T-helper 1 cell treated with Interleukin-12 subunit alpha and Interleukin-12 subunit beta and Interleukin-4 antibody, amounts not matched to agents 30 μg/mL and 1 μg/mL, for 36 hours (primary cell): Measurements from ENCODE around the gene QKI.
A peak's percentile ranks its signal among the peaks of the same experiment; 100 is the strongest.
"Not testable (repeated sequence)": the region's sequence is repeated elsewhere in the genome, so short reads cannot be mapped to it uniquely, and the experiment has no call there.

Source experiments
- H3K27ac Mint-ChIP-seq: one replicate; pipeline ENCODE4 v1.8.0; 2021; ENCODE audit warnings: mild to moderate bottlenecking, mixed read lengths
- H3K27me3 Mint-ChIP-seq: one replicate; pipeline ENCODE4 v1.8.0; 2021; ENCODE audit warnings: low read depth, mixed read lengths
- H3K36me3 Mint-ChIP-seq: one replicate; pipeline ENCODE4 v1.8.0; 2021; ENCODE audit warnings: low read depth, mixed read lengths
- H3K4me1 Mint-ChIP-seq: one replicate; pipeline ENCODE4 v1.8.0; 2021; ENCODE audit warnings: low read depth, mixed read lengths
- H3K4me3 Mint-ChIP-seq: one replicate; pipeline ENCODE4 v1.8.0; 2021; ENCODE audit warnings: mild to moderate bottlenecking, moderate library complexity, mixed read lengths
- H3K9me3 Mint-ChIP-seq: one replicate; pipeline ENCODE4 v1.8.0; 2021; ENCODE audit warnings: mixed read lengths

The QKI gene

DNA sequence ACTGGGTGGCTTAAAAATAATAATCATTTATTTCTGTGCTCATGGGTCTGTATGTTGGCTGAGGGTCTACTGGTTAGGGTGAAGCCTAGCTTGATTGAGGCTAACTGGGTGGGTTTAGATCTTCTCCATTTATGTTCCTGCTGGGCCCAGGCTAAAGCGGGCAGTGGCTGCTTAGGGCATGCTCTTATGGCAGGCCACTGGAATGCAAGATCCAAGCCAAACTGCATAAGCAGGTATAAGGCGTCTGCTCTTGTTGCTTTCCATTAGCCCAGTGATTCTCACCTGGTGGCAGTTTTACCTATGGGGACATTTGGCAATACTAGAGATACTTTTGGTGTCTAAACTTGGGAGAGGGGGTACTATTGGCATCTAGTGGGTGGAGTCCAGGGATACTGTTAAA is 44.5 kb downstream of the QKI start:
- peak overlapping the region; percentile 28 for H3K4me3 Mint-ChIP-seq

DNA sequence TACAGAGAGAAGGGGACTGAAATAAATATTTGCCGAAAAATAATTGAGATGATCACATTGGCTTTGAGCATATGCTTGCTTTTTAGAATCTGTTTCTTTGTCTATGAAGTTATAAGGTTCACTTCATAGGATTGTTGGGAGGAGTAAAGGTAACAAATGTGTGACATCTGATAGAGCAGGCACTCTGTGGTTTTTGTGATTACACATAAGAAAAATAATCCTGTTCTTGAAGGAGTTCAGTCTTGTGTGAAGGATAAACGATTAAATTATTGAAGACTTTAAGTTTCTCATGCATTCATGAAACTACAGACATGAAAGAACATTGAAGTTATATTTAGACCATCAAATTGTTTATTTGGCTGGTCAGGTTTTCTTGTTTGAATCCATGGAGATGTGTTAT is 45.0 kb downstream of the QKI start:
- H3K4me3 Mint-ChIP-seq = peak overlapping the region; percentile 28
- no peaks in the 10 kb centered on the region for H3K9me3 Mint-ChIP-seq
- H3K36me3 Mint-ChIP-seq = peaks cover 25% of the 10 kb centered on the region
- H3K27me3 Mint-ChIP-seq = no peaks in the 10 kb centered on the region
- peak overlapping the region; percentile 98 for H3K27ac Mint-ChIP-seq
- H3K4me1 Mint-ChIP-seq = peaks cover 52% of the 10 kb centered on the region

More for the DNA sequence above, 44.5 kb downstream of the QKI start:
- Mint-ChIP-seq H3K9me3 (no peaks in the 10 kb centered on the region), H3K36me3 (peaks cover 22% of the 10 kb centered on the region), H3K27ac (peak overlapping the region; percentile 98), H3K4me1 (peaks cover 48% of the 10 kb centered on the region), H3K27me3 (no peaks in the 10 kb centered on the region)

GRCh38 chr6:163460307-163460782 is 45.8 kb downstream of the QKI start:
- no peaks in the 10 kb centered on the region for H3K27me3 Mint-ChIP-seq
- H3K27ac Mint-ChIP-seq = peak overlapping the region; percentile 98
- H3K4me1 Mint-ChIP-seq = peaks cover 54% of the 10 kb centered on the region
- H3K4me3 Mint-ChIP-seq = peak overlapping the region; percentile 89
- no peaks in the 10 kb centered on the region for H3K9me3 Mint-ChIP-seq
- H3K36me3 Mint-ChIP-seq = peaks cover 28% of the 10 kb centered on the region

- Mint-ChIP-seq H3K4me1 (peaks cover 57% of the 10 kb centered on the region), H3K36me3 (peaks cover 28% of the 10 kb centered on the region), H3K4me3 (peak overlapping the region; percentile 43), H3K27ac (peak overlapping the region; percentile 47), H3K27me3 (no peaks in the 10 kb centered on the region), H3K9me3 (no peaks in the 10 kb centered on the region)
These were observed 47.2 kb downstream of the QKI start for GRCh38 chr6:163461696-163462095.

GRCh38 chr6:163463180-163463579 is 48.7 kb downstream of the QKI start:
- Mint-ChIP-seq H3K9me3 (peaks cover under 1% of the 10 kb centered on the region), H3K36me3 (peaks cover 24% of the 10 kb centered on the region), H3K4me3 (no peak overlapping the region), H3K27me3 (no peaks in the 10 kb centered on the region), H3K4me1 (peaks cover 52% of the 10 kb centered on the region), H3K27ac (no peak overlapping the region)

- Mint-ChIP-seq H3K27ac (no peak overlapping the region), H3K4me3 (no peak overlapping the region), H3K27me3 (no peaks in the 10 kb centered on the region), H3K9me3 (peaks cover 3% of the 10 kb centered on the region), H3K36me3 (peaks cover 29% of the 10 kb centered on the region), H3K4me1 (peaks cover 54% of the 10 kb centered on the region)
These were observed 49.3 kb downstream of the QKI start for GRCh38 chr6:163463795-163464194.

DNA sequence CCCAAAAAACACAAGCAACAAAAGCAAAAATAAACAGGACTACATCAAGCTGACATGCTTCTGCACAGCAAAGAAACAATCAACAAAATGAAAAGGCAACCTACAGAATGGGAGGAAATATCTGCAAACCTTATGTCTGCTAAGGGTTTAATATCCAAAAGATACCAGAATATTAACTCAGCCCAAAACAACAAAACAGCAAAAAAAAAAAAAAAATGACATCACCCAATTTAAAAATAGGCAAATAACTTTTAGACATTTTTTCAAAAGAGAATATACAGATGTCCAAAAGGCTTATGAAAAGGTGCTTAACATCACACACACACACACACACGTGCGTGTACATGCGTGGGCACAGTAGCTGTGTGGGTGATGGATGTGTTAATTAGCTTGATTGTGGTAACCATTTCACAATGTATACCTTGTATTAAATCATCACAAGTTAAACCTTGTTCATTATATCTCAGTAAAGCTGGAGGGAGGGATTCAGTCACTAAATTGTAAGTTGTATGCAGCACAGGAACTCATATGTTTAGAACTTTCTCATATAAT is 52.4 kb downstream of the QKI start:
- H3K36me3 Mint-ChIP-seq = peaks cover 55% of the 10 kb centered on the region
- no peaks in the 10 kb centered on the region for H3K27me3 Mint-ChIP-seq
- H3K4me3 Mint-ChIP-seq = no peak overlapping the region
- peaks cover 40% of the 10 kb centered on the region for H3K4me1 Mint-ChIP-seq
- peaks cover 29% of the 10 kb centered on the region for H3K9me3 Mint-ChIP-seq
- no peak overlapping the region for H3K27ac Mint-ChIP-seq

DNA sequence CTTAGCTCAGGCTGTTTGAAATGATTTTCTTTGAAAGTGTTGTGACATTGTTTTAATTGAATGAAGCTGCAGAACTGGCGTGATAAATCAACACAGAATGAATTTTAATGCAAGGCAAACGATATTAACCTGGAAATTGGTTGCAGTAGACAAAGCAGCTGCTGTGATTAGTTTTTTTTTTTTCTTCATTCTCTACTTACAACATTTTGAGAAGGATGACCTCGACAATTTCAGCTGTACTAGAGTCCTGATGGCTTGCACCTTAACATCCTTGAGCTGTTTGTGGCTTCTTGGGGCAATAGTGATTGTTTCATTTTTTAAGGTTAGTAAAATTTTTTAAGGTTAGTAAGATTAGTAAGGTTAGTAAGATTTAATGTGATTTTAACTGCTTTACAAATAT is 54.2 kb downstream of the QKI start:
- peaks cover 29% of the 10 kb centered on the region for H3K9me3 Mint-ChIP-seq
- peaks cover 38% of the 10 kb centered on the region for H3K4me1 Mint-ChIP-seq
- H3K27me3 Mint-ChIP-seq = no peaks in the 10 kb centered on the region
- H3K27ac Mint-ChIP-seq = no peak overlapping the region
- H3K4me3 Mint-ChIP-seq = no peak overlapping the region
- peaks cover 50% of the 10 kb centered on the region for H3K36me3 Mint-ChIP-seq

DNA sequence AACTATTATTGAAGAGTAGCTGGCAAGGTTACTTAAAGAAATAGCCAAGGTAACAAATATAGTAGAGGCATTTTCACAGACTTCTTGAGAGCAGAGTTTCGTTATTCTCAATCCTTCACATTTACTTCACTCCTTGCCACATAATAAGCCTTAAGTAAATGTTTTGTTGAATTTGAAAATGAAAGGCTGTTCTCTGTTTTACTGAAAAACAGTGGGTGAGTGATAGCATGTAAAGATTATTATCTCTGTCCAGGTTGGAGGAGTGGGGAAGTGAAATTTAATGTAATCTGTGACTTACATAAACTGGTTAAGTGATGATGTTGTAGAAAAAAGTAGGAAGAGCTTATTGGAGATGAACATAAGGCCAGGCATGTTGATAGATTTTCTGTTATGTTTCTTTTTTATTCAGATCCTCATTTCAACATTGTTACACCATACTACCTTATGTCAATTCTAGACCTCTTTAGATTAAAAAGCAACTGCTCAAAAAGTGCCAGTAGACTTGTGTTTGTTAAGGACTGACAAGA is 55.0 kb downstream of the QKI start:
- H3K4me3 Mint-ChIP-seq = no peak overlapping the region
- no peak overlapping the region for H3K27ac Mint-ChIP-seq
- peaks cover 29% of the 10 kb centered on the region for H3K9me3 Mint-ChIP-seq
- H3K36me3 Mint-ChIP-seq = peaks cover 45% of the 10 kb centered on the region
- peaks cover 32% of the 10 kb centered on the region for H3K4me1 Mint-ChIP-seq
- H3K27me3 Mint-ChIP-seq = no peaks in the 10 kb centered on the region

GRCh38 chr6:163470611-163471010 is 56.1 kb downstream of the QKI start:
- no peak overlapping the region for H3K27ac Mint-ChIP-seq
- no peaks in the 10 kb centered on the region for H3K27me3 Mint-ChIP-seq
- H3K36me3 Mint-ChIP-seq = peaks cover 42% of the 10 kb centered on the region
- H3K4me3 Mint-ChIP-seq = no peak overlapping the region
- H3K9me3 Mint-ChIP-seq = peaks cover 29% of the 10 kb centered on the region
- H3K4me1 Mint-ChIP-seq = peaks cover 30% of the 10 kb centered on the region

- H3K36me3 Mint-ChIP-seq = peaks cover 31% of the 10 kb centered on the region
- no peak overlapping the region for H3K4me3 Mint-ChIP-seq
- H3K27me3 Mint-ChIP-seq = no peaks in the 10 kb centered on the region
- peaks cover 7% of the 10 kb centered on the region for H3K4me1 Mint-ChIP-seq
- H3K9me3 Mint-ChIP-seq = peaks cover 20% of the 10 kb centered on the region
- no peak overlapping the region for H3K27ac Mint-ChIP-seq
These were observed 60.1 kb downstream of the QKI start for GRCh38 chr6:163474581-163474980.

DNA sequence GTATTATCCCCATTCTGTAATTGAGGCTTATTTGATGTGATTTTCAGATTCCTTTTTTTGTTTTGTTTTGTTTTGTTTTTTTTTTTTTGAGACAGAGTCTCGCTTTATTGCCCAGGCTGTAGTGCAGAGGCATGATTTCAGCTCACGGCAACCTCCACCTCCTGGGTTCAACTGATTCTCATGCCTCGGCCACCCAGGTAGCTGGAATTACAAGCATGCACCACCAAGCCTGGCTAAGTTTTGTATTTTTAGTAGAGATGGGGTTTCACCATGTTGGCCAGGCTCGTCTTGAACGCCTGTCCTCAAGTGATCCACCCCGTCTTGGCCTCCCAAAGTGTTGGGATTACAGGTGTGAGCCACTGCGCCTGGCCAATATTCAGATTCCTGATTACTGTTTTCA is 62.4 kb downstream of the QKI start:
- not testable (repeated sequence) for H3K9me3 Mint-ChIP-seq, H3K4me1 Mint-ChIP-seq, H3K27ac Mint-ChIP-seq, H3K27me3 Mint-ChIP-seq, H3K4me3 Mint-ChIP-seq
- peaks cover 14% of the 10 kb centered on the region for H3K36me3 Mint-ChIP-seq

DNA sequence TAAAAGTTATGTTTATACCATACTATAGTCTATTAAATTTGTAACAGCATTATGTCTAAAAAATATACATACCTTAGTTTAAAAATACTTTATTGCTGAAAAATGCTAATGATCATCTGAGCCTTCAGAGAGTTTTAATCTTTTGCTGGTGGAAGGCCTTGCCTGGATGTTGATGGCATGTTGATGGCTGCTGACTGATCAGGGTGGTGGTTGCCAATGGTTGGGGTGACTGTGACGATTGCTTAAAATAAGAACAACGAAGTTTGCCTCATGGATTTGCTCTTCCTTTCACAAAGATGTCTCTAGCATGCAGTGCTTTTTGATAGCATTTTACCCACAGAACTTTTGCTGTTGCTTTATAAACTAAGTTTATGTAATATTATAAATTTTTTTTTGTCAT is 68.6 kb downstream of the QKI start:
- Mint-ChIP-seq H3K9me3 (no peaks in the 10 kb centered on the region), H3K4me1 (peaks cover 5% of the 10 kb centered on the region)

DNA sequence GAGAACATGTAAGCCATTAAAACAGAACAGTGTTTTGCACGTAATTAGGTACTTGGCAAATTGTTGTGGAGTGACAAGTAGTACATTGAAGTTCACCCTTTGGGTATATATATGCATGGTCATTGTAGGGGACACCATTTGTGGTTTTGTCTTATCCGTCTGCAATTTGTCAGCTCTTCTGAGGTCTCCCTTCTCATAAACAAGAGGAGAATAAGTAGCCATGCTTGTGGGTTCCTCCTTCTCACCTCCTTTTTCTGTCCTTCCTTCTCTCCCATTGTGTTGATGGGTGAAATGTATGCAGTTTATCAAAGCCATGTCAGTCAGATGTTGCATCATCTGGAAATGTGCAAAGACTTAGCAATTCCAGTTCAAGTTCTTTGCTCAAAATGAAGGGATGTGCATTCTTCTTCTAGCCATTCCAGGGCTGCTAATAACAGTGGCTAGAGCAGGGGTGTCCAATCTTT is 70.9 kb downstream of the QKI start:
- Mint-ChIP-seq H3K4me3 (no peak overlapping the region), H3K27me3 (no peaks in the 10 kb centered on the region), H3K27ac (no peak overlapping the region), H3K4me1 (peaks cover 15% of the 10 kb centered on the region), H3K9me3 (no peaks in the 10 kb centered on the region), H3K36me3 (peaks cover 4% of the 10 kb centered on the region)

More for the DNA sequence above, 68.6 kb downstream of the QKI start:
- Mint-ChIP-seq H3K4me3 (no peak overlapping the region), H3K36me3 (peaks cover 11% of the 10 kb centered on the region), H3K27me3 (no peaks in the 10 kb centered on the region), H3K27ac (no peak overlapping the region)

GRCh38 chr6:163486821-163487220 is 72.3 kb downstream of the QKI start:
- H3K4me3 Mint-ChIP-seq = no peak overlapping the region
- H3K27ac Mint-ChIP-seq = no peak overlapping the region
- H3K4me1 Mint-ChIP-seq = peaks cover 17% of the 10 kb centered on the region
- H3K36me3 Mint-ChIP-seq = peaks cover 2% of the 10 kb centered on the region
- no peaks in the 10 kb centered on the region for H3K9me3 Mint-ChIP-seq
- no peaks in the 10 kb centered on the region for H3K27me3 Mint-ChIP-seq
